H9 (cell line): Measurements from ENCODE around the gene NPAT. TPM values are rescaled to one million over a fixed set of nuclear protein-coding genes. Genes with fewer than 3 reads are reported as not detected.

ENCODE experiments used
- DNase-seq: peaks from one replicate; pipeline ENCODE4 v3.0.0-alpha.2; 2017
- H2AFZ ChIP-seq: one replicate; pipeline ENCODE4 v1.6.1; 2013; ENCODE audit warnings: mild to moderate bottlenecking, low read length, control low read depth, moderate library complexity
- H2AK5ac ChIP-seq: 2 replicates; pipeline ENCODE4 v1.6.1; 2013; ENCODE audit warnings: low read length, control low read depth, mixed read lengths; ENCODE audit not compliant: insufficient read length
- H2BK120ac ChIP-seq: one replicate; pipeline ENCODE4 v1.6.1; 2013; ENCODE audit warnings: low read depth, mild to moderate bottlenecking, low read length, control low read depth, inconsistent platforms; ENCODE audit not compliant: poor library complexity, severe bottlenecking
- H2BK12ac ChIP-seq: 2 replicates; pipeline ENCODE4 v1.6.1; 2013; ENCODE audit warnings: low read length, control low read depth, mixed read lengths, low read depth; ENCODE audit not compliant: insufficient read length
- H2BK15ac ChIP-seq: 2 replicates; pipeline ENCODE4 v1.6.1; 2013; ENCODE audit warnings: low read depth, low read length, control low read depth
- H2BK20ac ChIP-seq: one replicate; pipeline ENCODE4 v1.6.1; 2013; ENCODE audit warnings: low read depth, mild to moderate bottlenecking, low read length, control low read depth, inconsistent platforms; ENCODE audit not compliant: poor library complexity, severe bottlenecking
- H2BK5ac ChIP-seq: 2 replicates; pipeline ENCODE4 v1.6.1; 2013; ENCODE audit warnings: low read length, control low read depth, mixed read lengths; ENCODE audit not compliant: insufficient read length
- H3K14ac ChIP-seq: 2 replicates; pipeline ENCODE4 v1.6.1; 2013; ENCODE audit warnings: low read length, control low read depth; ENCODE audit not compliant: insufficient read depth
- H3K18ac ChIP-seq: 2 replicates; pipeline ENCODE4 v1.6.1; 2013; ENCODE audit warnings: low read depth, mild to moderate bottlenecking, mixed read lengths, low read length, control low read depth; ENCODE audit not compliant: insufficient read length
- H3K23ac ChIP-seq: 2 replicates; pipeline ENCODE4 v1.6.1; 2013; ENCODE audit warnings: low read length, control low read depth, mixed read lengths, low read depth; ENCODE audit not compliant: insufficient read length
- H3K23me2 ChIP-seq: 2 replicates; pipeline ENCODE4 v1.6.1; 2013; ENCODE audit warnings: low read depth, mild to moderate bottlenecking, mixed read lengths, low read length, control low read depth; ENCODE audit not compliant: insufficient read length, poor library complexity, severe bottlenecking
- H3K27ac ChIP-seq: 2 replicates; pipeline ENCODE4 v1.5.1; 2013; ENCODE audit warnings: low read length, control low read depth, mixed read lengths, low read depth; ENCODE audit not compliant: insufficient read length
- H3K27me3 ChIP-seq: 2 replicates; pipeline ENCODE4 v1.6.1; 2013; ENCODE audit warnings: low read length, control low read depth, inconsistent platforms; ENCODE audit not compliant: insufficient read depth
- H3K4ac ChIP-seq: 2 replicates; pipeline ENCODE4 v1.6.1; 2013; ENCODE audit warnings: low read depth, mild to moderate bottlenecking, control low read depth, inconsistent platforms, low read length, moderate library complexity
- H3K4me1 ChIP-seq: 2 replicates; pipeline ENCODE4 v1.6.1; 2013; ENCODE audit warnings: low read length, control low read depth, inconsistent platforms; ENCODE audit not compliant: insufficient read depth
- H3K4me2 ChIP-seq: 2 replicates; pipeline ENCODE4 v1.6.1; 2013; ENCODE audit warnings: low read length, control low read depth, mixed read lengths; ENCODE audit not compliant: insufficient read length, insufficient read depth
- H3K56ac ChIP-seq: 2 replicates; pipeline ENCODE4 v1.6.1; 2013; ENCODE audit warnings: low read depth, mild to moderate bottlenecking, mixed read lengths, low read length, control low read depth; ENCODE audit not compliant: insufficient read length
- H3K79me1 ChIP-seq: 2 replicates; pipeline ENCODE4 v1.6.1; 2013; ENCODE audit warnings: low read depth, mild to moderate bottlenecking, moderate library complexity, low read length, control low read depth, inconsistent platforms; ENCODE audit not compliant: insufficient read depth, poor library complexity, severe bottlenecking
- H3K79me2 ChIP-seq: 2 replicates; pipeline ENCODE4 v1.6.1; 2013; ENCODE audit warnings: low read length, control low read depth, inconsistent platforms; ENCODE audit not compliant: insufficient read depth
- H3K9ac ChIP-seq: 2 replicates; pipeline ENCODE4 v1.6.1; 2013; ENCODE audit warnings: low read length, control low read depth, mixed read lengths; ENCODE audit not compliant: insufficient read length; ENCODE audit errors: extremely low read depth
- H3K9me3 ChIP-seq: one replicate; pipeline ENCODE4 v1.6.1; 2013; ENCODE audit warnings: low read depth, low read length, inconsistent platforms; ENCODE audit not compliant: control insufficient read depth
- H3T11ph ChIP-seq: one replicate; pipeline ENCODE4 v1.6.1; 2013; ENCODE audit warnings: mild to moderate bottlenecking, low read length, control low read depth, inconsistent platforms
- H4K20me1 ChIP-seq: one replicate; pipeline ENCODE4 v1.6.1; 2013; ENCODE audit not compliant: control insufficient read depth, insufficient read length, insufficient read depth
- H4K5ac ChIP-seq: 2 replicates; pipeline ENCODE4 v1.6.1; 2013; ENCODE audit warnings: low read depth, mild to moderate bottlenecking, mixed read lengths, low read length, control low read depth; ENCODE audit not compliant: insufficient read length
- H4K8ac ChIP-seq: replicated peaks from 2 replicates; pipeline ENCODE4 v1.6.1; 2013; ENCODE audit warnings: low read length, control low read depth, mixed read lengths, low read depth; ENCODE audit not compliant: insufficient read length
- H4K91ac ChIP-seq: 2 replicates; pipeline ENCODE4 v1.6.1; 2013; ENCODE audit warnings: low read depth, mild to moderate bottlenecking, moderate library complexity, mixed read lengths, low read length, control low read depth; ENCODE audit not compliant: insufficient read length
- H3K27ac Mint-ChIP-seq, 3 experiments: 2 replicates in 2 of 3; 3 replicates in 1 of 3; pipeline ENCODE4 v1.8.0; 2020 to 2021; ENCODE audit warnings: mixed read lengths in 3 of 3, mild to moderate bottlenecking in 1 of 3, moderate library complexity in 1 of 3
- H3K27me3 Mint-ChIP-seq: 2 replicates; pipeline ENCODE4 v1.8.0; 2021; ENCODE audit warnings: low read depth, mild to moderate bottlenecking, moderate library complexity, mixed read lengths
- H3K36me3 Mint-ChIP-seq, 3 experiments: 2 replicates in 2 of 3; 3 replicates in 1 of 3; pipeline ENCODE4 v1.8.0; 2020 to 2021; ENCODE audit warnings: low read depth in 3 of 3, mixed read lengths in 3 of 3; ENCODE audit not compliant: insufficient read depth in 1 of 3
- H3K4me1 Mint-ChIP-seq, 2 experiments: 2 replicates each; pipeline ENCODE4 v1.8.0; 2020; ENCODE audit warnings: mixed read lengths in 2 of 2
- H3K4me3 Mint-ChIP-seq, 2 experiments: 2 replicates in 1 of 2; 3 replicates in 1 of 2; pipeline ENCODE4 v1.8.0; 2020 to 2021; ENCODE audit warnings: mild to moderate bottlenecking in 2 of 2, mixed read lengths in 2 of 2, moderate library complexity in 1 of 2
- H3K9me3 Mint-ChIP-seq, 2 experiments: 2 replicates in 1 of 2; 3 replicates in 1 of 2; pipeline ENCODE4 v1.8.0; 2020; ENCODE audit warnings: mild to moderate bottlenecking in 2 of 2, mixed read lengths in 2 of 2, moderate library complexity in 1 of 2
- WGBS: extraction: QIAGEN DNeasy Blood & Tissue Kit; methylation state at CpG from one replicate; pipeline ENCODE4 v1.1.7; 2013; ENCODE audit warnings: missing lambda C conversion rate, low lambda C conversion rate, mixed read lengths; ENCODE audit not compliant: insufficient read length; ENCODE audit errors: extremely low coverage; 5-methylcytosine and 5-hydroxymethylcytosine counted together
- total RNA-seq: library from RNA; stranded (reverse); gene quantifications from 2 replicates; pipeline ENCODE4 v1.2.1, GENCODE V29; 2021
- TF ChIP-seq, protein P1 (sequence below): fragments of 200-600 bp; sonication (generic); conservative IDR thresholded peaks from 3 replicates; pipeline ENCODE4 v1.8.0; 2021; ENCODE audit warnings: antibody characterized with exemption, mild to moderate bottlenecking

NPAT gene
- total RNA-seq, 1 experiment from 2014 or later: 22.9 TPM

DNA sequence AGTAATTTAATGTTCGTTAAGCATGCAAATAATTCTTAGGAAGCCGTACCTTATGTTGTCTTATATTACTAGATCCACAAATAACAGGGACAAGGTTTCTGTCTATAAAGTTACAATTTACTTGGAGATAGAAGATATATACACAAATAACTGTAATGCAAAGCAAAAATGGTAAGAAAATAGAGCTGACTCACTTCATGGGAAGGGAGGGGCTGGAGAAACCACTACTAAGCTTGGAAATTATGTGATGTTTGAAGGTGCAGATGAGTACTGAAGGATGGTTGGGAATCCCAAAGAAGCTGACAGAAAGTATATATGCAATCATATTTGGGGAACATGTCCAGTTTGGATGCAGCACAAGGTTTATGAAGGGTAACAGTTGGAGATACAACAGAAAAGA is 4.0 kb downstream of the NPAT start:
- no peaks in the 10 kb centered on the region for H3K9me3 ChIP-seq
- H3K79me2 ChIP-seq: peaks cover 31% of the 10 kb centered on the region; the same call in 1 of the 2 replicates
- no peaks in the 10 kb centered on the region for H4K20me1 ChIP-seq
- H3K79me1 ChIP-seq: no peaks in the 10 kb centered on the region
- no peak overlapping the region for H2BK15ac ChIP-seq
- H3K27me3 Mint-ChIP-seq: no peaks in the 10 kb centered on the region
- no peak overlapping the region for H3K27ac Mint-ChIP-seq
- H2BK5ac ChIP-seq: no peak overlapping the region
- H3K4me1 ChIP-seq: no peaks in the 10 kb centered on the region
- no peak overlapping the region for H3K27ac ChIP-seq
- H3K9ac ChIP-seq: no peak overlapping the region
- peaks cover 1 to 7% (median 4%) of the 10 kb centered on the region in 3 experiments; a peak in 5 of 7 replicates for H3K36me3 Mint-ChIP-seq
- peaks cover 28 to 29% of the 10 kb centered on the region in 2 experiments for H3K4me1 Mint-ChIP-seq
- H2BK120ac ChIP-seq: no peak overlapping the region
- H3K27me3 ChIP-seq: no peaks in the 10 kb centered on the region
- H3K9me3 Mint-ChIP-seq: no peaks in the 10 kb centered on the region; a peak in 1 of 5 replicates
- no peak overlapping the region for H4K5ac ChIP-seq
- H3K56ac ChIP-seq: no peak overlapping the region
- no CpG with 5 or more reads among the region's 2 CpGs for WGBS
- TF ChIP-seq, protein P1, sequence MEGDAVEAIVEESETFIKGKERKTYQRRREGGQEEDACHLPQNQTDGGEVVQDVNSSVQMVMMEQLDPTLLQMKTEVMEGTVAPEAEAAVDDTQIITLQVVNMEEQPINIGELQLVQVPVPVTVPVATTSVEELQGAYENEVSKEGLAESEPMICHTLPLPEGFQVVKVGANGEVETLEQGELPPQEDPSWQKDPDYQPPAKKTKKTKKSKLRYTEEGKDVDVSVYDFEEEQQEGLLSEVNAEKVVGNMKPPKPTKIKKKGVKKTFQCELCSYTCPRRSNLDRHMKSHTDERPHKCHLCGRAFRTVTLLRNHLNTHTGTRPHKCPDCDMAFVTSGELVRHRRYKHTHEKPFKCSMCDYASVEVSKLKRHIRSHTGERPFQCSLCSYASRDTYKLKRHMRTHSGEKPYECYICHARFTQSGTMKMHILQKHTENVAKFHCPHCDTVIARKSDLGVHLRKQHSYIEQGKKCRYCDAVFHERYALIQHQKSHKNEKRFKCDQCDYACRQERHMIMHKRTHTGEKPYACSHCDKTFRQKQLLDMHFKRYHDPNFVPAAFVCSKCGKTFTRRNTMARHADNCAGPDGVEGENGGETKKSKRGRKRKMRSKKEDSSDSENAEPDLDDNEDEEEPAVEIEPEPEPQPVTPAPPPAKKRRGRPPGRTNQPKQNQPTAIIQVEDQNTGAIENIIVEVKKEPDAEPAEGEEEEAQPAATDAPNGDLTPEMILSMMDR: no peak
- no peak overlapping the region for H3K4ac ChIP-seq
- no peak overlapping the region for H4K8ac ChIP-seq
- H2BK20ac ChIP-seq: no peak overlapping the region
- DNase-seq: no peak
- H4K91ac ChIP-seq: no peak overlapping the region
- no peak overlapping the region for H3K23ac ChIP-seq
- no peak overlapping the region for H3T11ph ChIP-seq
- no peak overlapping the region for H3K14ac ChIP-seq
- no peak overlapping the region for H3K4me3 Mint-ChIP-seq
- no peak overlapping the region for H3K18ac ChIP-seq
- H3K4me2 ChIP-seq: no peak overlapping the region
- no peak overlapping the region for H2AK5ac ChIP-seq
- no peak overlapping the region for H2AFZ ChIP-seq
- H3K23me2 ChIP-seq: peaks cover 10% of the 10 kb centered on the region
- H2BK12ac ChIP-seq: no peak overlapping the region
